ENCODE results near the gene UCP3. TPM values are rescaled to one million over a fixed set of nuclear protein-coding genes. Genes with fewer than 3 reads are reported as not detected.

UCP3 gene
- total and polyA plus RNA-seq, 4 donors = 0.07 to 1.3 (median 0.34) TPM

- TF ChIP-seq MAX (IDR thresholded peaks at IDR 0.05) (no peak), HNF4G (IDR thresholded peaks at IDR 0.05) (no peak), FOXA1 (IDR thresholded peaks at IDR 0.05) (no peak), TAF1 (conservative IDR thresholded peaks at IDR 0.05) (no peak), REST (IDR thresholded peaks at IDR 0.05) (no peak), HNF4A (conservative IDR thresholded peaks at IDR 0.05) (no peak), CTCF (IDR thresholded peaks at IDR 0.05; ENCODE audit: low read depth, low read length, missing input control) (no peak), JUND (IDR thresholded peaks at IDR 0.05) (no peak), ATF3 (IDR thresholded peaks at IDR 0.05) (no peak)
- no peaks in the 10 kb centered on the region for H3K27me3 ChIP-seq (ENCODE audit: control insufficient read depth in 4 of 4, insufficient read depth in 4 of 4, low read length in 3 of 4)
- H3K4me1 ChIP-seq (ENCODE audit: control insufficient read depth in 4 of 4, insufficient read depth in 4 of 4, low read length in 3 of 4) = peaks cover 0 to 5% (median 3%) of the 10 kb centered on the region in 4 donors
Measured at GRCh38 chr11:74002832-74003231, 6.1 kb downstream of the UCP3 start.

GRCh38 chr11:74001822-74002286 lies 7.0 kb downstream of the UCP3 start:
- peak; percentile 61 for DNase-seq (ENCODE audit: low spot score)
- H3K27me3 ChIP-seq (ENCODE audit: control insufficient read depth in 4 of 4, insufficient read depth in 4 of 4, low read length in 3 of 4) = no peaks in the 10 kb centered on the region
- peaks cover 0 to 5% (median 0%) of the 10 kb centered on the region in 4 donors for H3K36me3 ChIP-seq (ENCODE audit: control insufficient read depth in 4 of 4, insufficient read depth in 3 of 4, low read depth in 1 of 4, low read length in 3 of 4)
- H3K4me3 ChIP-seq (ENCODE audit: low read depth in 1 of 3, low read length in 3 of 3) = no peak overlapping the region
- no peak overlapping the region for H3K9ac ChIP-seq (ENCODE audit: low read depth in 1 of 2, low read length in 2 of 2)
- 90% methylated on average over 7 of the region's 7 CpGs for WGBS
- H3K4me1 ChIP-seq (ENCODE audit: control insufficient read depth in 4 of 4, insufficient read depth in 4 of 4, low read length in 3 of 4) = peaks cover 0 to 3% (median 2%) of the 10 kb centered on the region in 4 donors
- no peaks in the 10 kb centered on the region for H3K9me3 ChIP-seq (ENCODE audit: control insufficient read depth in 4 of 4, low read length in 3 of 4)
- no peak overlapping the region for H3K27ac ChIP-seq (ENCODE audit: low read depth in 1 of 2, low read length in 2 of 2)
- no peak for TF ChIP-seq JUND (IDR thresholded peaks at IDR 0.05)
- no peak for TF ChIP-seq GABPA (IDR thresholded peaks at IDR 0.05 in 1 of 2, conservative IDR thresholded peaks at IDR 0.05 in 1 of 2)
- TF ChIP-seq ZBTB33 (IDR thresholded peaks at IDR 0.05) = no peak
- TF ChIP-seq RXRA (IDR thresholded peaks at IDR 0.05) = no peak
- no peak for TF ChIP-seq CTCF (IDR thresholded peaks at IDR 0.05; ENCODE audit: low read depth, low read length, missing input control)
- no peak for TF ChIP-seq TAF1 (conservative IDR thresholded peaks at IDR 0.05)
- no peak for TF ChIP-seq RAD21 (IDR thresholded peaks at IDR 0.05)
- no peak for TF ChIP-seq HNF4A (conservative IDR thresholded peaks at IDR 0.05)
- TF ChIP-seq HNF4G (IDR thresholded peaks at IDR 0.05) = no peak
- no peak for TF ChIP-seq YY1 (IDR thresholded peaks at IDR 0.05)
- no peak for TF ChIP-seq FOXA1 (IDR thresholded peaks at IDR 0.05)

More at GRCh38 chr11:74002832-74003231, 6.1 kb downstream of the UCP3 start:
- H3K27ac ChIP-seq (ENCODE audit: low read depth in 1 of 2, low read length in 2 of 2) = no peak overlapping the region
- DNase-seq (ENCODE audit: low spot score) = peak; percentile 21
- WGBS = 97% methylated on average over 4 of the region's 4 CpGs
- no peak overlapping the region for H3K9ac ChIP-seq (ENCODE audit: low read depth in 1 of 2, low read length in 2 of 2)
- no peak overlapping the region for H3K4me3 ChIP-seq (ENCODE audit: low read depth in 1 of 3, low read length in 3 of 3)
- H3K9me3 ChIP-seq (ENCODE audit: control insufficient read depth in 4 of 4, low read length in 3 of 4) = no peaks in the 10 kb centered on the region
- peaks cover 0 to 5% (median 0%) of the 10 kb centered on the region in 4 donors for H3K36me3 ChIP-seq (ENCODE audit: control insufficient read depth in 4 of 4, insufficient read depth in 3 of 4, low read depth in 1 of 4, low read length in 3 of 4)
